Endothelial cell of umbilical vein (primary cell): Measurements from ENCODE around the gene DNAJC8.

Source experiments
- CTCF ChIP-seq, 2 donors: IDR thresholded peaks; 1 replicate in 1 of 2; 2 replicates in 1 of 2; pipeline ENCODE4 v1.5.1; 2011; ENCODE audit warnings: low read length in 2 of 2, mild to moderate bottlenecking in 2 of 2, moderate library complexity in 2 of 2, control low read depth in 1 of 2, inconsistent platforms in 1 of 2, low read depth in 1 of 2; ENCODE audit not compliant: insufficient read depth in 1 of 2; ENCODE audit errors: extremely low read depth in 1 of 2
- EZH2 ChIP-seq: IDR thresholded peaks from 2 replicates; pipeline ENCODE4 v1.6.1; 2012; ENCODE audit warnings: borderline replicate concordance, low read depth, mild to moderate bottlenecking, moderate library complexity, low read length, inconsistent platforms; ENCODE audit not compliant: severe bottlenecking
- JUN ChIP-seq: IDR thresholded peaks from 2 replicates; pipeline ENCODE4 v1.6.1; 2011; ENCODE audit warnings: borderline replicate concordance, low read depth; ENCODE audit not compliant: insufficient read length, insufficient read depth
- MYC ChIP-seq: IDR thresholded peaks from one replicate; pipeline ENCODE4 v1.6.1; 2011; ENCODE audit warnings: mild to moderate bottlenecking, low read depth, low read length
- POLR2A ChIP-seq: IDR thresholded peaks from 2 replicates; pipeline ENCODE4 v1.6.1; 2012; ENCODE audit warnings: low read depth, mild to moderate bottlenecking, control low read depth, low read length
- POLR2AphosphoS5 ChIP-seq: IDR thresholded peaks from 2 replicates; pipeline ENCODE4 v1.6.1; 2012; ENCODE audit warnings: low read depth, mild to moderate bottlenecking, control low read depth, low read length, moderate library complexity; ENCODE audit not compliant: insufficient read depth
- TF ChIP-seq, protein P1 (sequence below): IDR thresholded peaks from 2 replicates; pipeline ENCODE4 v1.6.1; 2011; ENCODE audit not compliant: insufficient read depth, insufficient read length

DNA sequence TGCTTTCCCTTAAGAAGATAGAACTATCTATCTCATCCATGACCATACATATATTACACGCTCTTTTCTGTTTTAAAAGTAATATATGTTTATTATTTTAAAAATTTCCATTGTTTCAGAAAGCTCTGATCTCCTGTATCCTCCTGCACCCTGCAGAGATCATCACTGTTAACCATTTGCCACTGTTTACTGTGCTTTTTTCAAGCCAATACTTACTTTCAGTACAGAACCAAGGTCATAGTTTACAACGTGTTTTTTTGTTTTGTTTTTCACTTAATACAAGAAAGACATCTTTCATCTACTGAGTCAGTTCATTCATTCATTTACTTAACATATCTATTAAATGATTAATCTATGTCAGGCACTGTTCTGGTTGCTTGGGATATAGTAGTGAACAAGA is 36.7 kb upstream of the DNAJC8 start:
- TF ChIP-seq POLR2A (no peak), POLR2AphosphoS5 (no peak), CTCF (IDR thresholded peaks at IDR 0.05; ENCODE audit: extremely low read depth in 1 of 2, insufficient read depth in 1 of 2, low read depth in 1 of 2, low read length in 2 of 2) (no peak), JUN (no peak), EZH2 (no peak), MYC (no peak)
- TF ChIP-seq, protein P1, sequence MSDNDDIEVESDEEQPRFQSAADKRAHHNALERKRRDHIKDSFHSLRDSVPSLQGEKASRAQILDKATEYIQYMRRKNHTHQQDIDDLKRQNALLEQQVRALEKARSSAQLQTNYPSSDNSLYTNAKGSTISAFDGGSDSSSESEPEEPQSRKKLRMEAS: no peak
